ENCODE data around the gene GABRD.
A peak's percentile ranks its signal among the peaks of the same experiment; 100 is the strongest.

Gene GABRD

GRCh38 chr1:2003541-2004131 is 15.5 kb upstream of the GABRD start, which contains the start of gene CFAP74:
Gene CFAP74, minus strand, starts transcription at chr1:2003786. Its CDS starts 12,830 bp downstream, at chr1:1990956.
- no peak for TF ChIP-seq CTCF (IDR thresholded peaks at IDR 0.05; ENCODE audit: low read depth, low read length, missing control alignments)
- DNase-seq (ENCODE audit: extremely low read depth, low read depth), result no peak
- peak within 1 kb of the TSS; percentile 2; the same call in 1 of the 2 replicates for H3K4me3 ChIP-seq (replicated peaks; ENCODE audit: low read depth, low read length)

- TF ChIP-seq CTCF (IDR thresholded peaks at IDR 0.05; ENCODE audit: low read depth, low read length, missing control alignments), result no peak
- H3K4me3 ChIP-seq (replicated peaks; ENCODE audit: low read depth, low read length), result no peak overlapping the region
- DNase-seq (ENCODE audit: extremely low read depth, low read depth), result no peak
Observed at GRCh38 chr1:2004856-2005255, 14.3 kb upstream of the GABRD start.

GRCh38 chr1:2009101-2010053 is 9.8 kb upstream of the GABRD start:
- no peak for TF ChIP-seq CTCF (IDR thresholded peaks at IDR 0.05; ENCODE audit: low read depth, low read length, missing control alignments)
- no peak for DNase-seq (ENCODE audit: extremely low read depth, low read depth)
- H3K4me3 ChIP-seq (replicated peaks; ENCODE audit: low read depth, low read length), result no peak overlapping the region

- TF ChIP-seq CTCF (IDR thresholded peaks at IDR 0.05; ENCODE audit: low read depth, low read length, missing control alignments), result no peak
- no peak overlapping the region for H3K4me3 ChIP-seq (replicated peaks; ENCODE audit: low read depth, low read length)
- no peak for DNase-seq (ENCODE audit: extremely low read depth, low read depth)
Observed at GRCh38 chr1:2014181-2014580, 5.0 kb upstream of the GABRD start.

GRCh38 chr1:2014741-2015735 is 4.1 kb upstream of the GABRD start:
- H3K4me3 ChIP-seq (replicated peaks; ENCODE audit: low read depth, low read length), result no peak overlapping the region
- no peak for TF ChIP-seq CTCF (IDR thresholded peaks at IDR 0.05; ENCODE audit: low read depth, low read length, missing control alignments)
- no peak for DNase-seq (ENCODE audit: extremely low read depth, low read depth)

GRCh38 chr1:2016123-2016522 is 3.0 kb upstream of the GABRD start:
- no peak overlapping the region for H3K4me3 ChIP-seq (replicated peaks; ENCODE audit: low read depth, low read length)
- DNase-seq (ENCODE audit: extremely low read depth, low read depth), result no peak
- TF ChIP-seq CTCF (IDR thresholded peaks at IDR 0.05; ENCODE audit: low read depth, low read length, missing control alignments), result no peak

All from HFF-Myc (cell line).